Lower leg skin (tissue), 3 donors: ENCODE data around the gene DNASE1L2.

Experiments used
- CTCF ChIP-seq, 3 donors: fragments of 450-650 bp; IDR thresholded peaks; one replicate each; pipeline ENCODE4 v1.5.1; 2016; ENCODE audit warnings: antibody characterized with exemption in 3 of 3, mild to moderate bottlenecking in 3 of 3, moderate library complexity in 2 of 3
- POLR2A ChIP-seq, 2 donors: fragments of 450-650 bp; IDR thresholded peaks; one replicate each; pipeline ENCODE4 v1.6.1; 2016 to 2017; ENCODE audit warnings: antibody characterized with exemption in 2 of 2, mild to moderate bottlenecking in 1 of 2, moderate library complexity in 1 of 2

- TF ChIP-seq CTCF (IDR thresholded peaks at IDR 0.05), result no peak
- no peak for TF ChIP-seq POLR2A (IDR thresholded peaks at IDR 0.05)
Measured at GRCh38 chr16:2282866-2283555, 46.8 kb downstream of the DNASE1L2 start.
